Neuronal stem cell (in vitro differentiated cells): ENCODE results near the gene TRAF2.

Experiments used
- DNase-seq: peaks from one replicate; pipeline ENCODE4 v3.0.0-alpha.2; 2013; ENCODE audit warnings: low spot score
- H2AFZ ChIP-seq: one replicate; pipeline ENCODE4 v1.6.1; 2013; ENCODE audit warnings: mild to moderate bottlenecking, low read length, inconsistent platforms
- H2AK5ac ChIP-seq: 2 replicates; pipeline ENCODE4 v1.6.1; 2013; ENCODE audit warnings: low read depth, mild to moderate bottlenecking, inconsistent platforms, low read length, moderate library complexity, mixed read lengths
- H2BK120ac ChIP-seq: 2 replicates; pipeline ENCODE4 v1.6.1; 2013; ENCODE audit warnings: low read depth, mild to moderate bottlenecking, inconsistent platforms, low read length, moderate library complexity, mixed read lengths
- H2BK12ac ChIP-seq: one replicate; pipeline ENCODE4 v1.6.1; 2013; ENCODE audit warnings: low read length, inconsistent platforms
- H2BK15ac ChIP-seq: 2 replicates; pipeline ENCODE4 v1.6.1; 2013; ENCODE audit warnings: mild to moderate bottlenecking, low read length, inconsistent platforms, mixed read lengths
- H2BK5ac ChIP-seq: one replicate; pipeline ENCODE4 v1.6.1; 2013; ENCODE audit warnings: inconsistent platforms, mild to moderate bottlenecking, low read length, moderate library complexity
- H3K14ac ChIP-seq: one replicate; pipeline ENCODE4 v1.6.1; 2013; ENCODE audit warnings: low read length, inconsistent platforms
- H3K18ac ChIP-seq: 2 replicates; pipeline ENCODE4 v1.6.1; 2013; ENCODE audit warnings: low read length, inconsistent platforms
- H3K23ac ChIP-seq: 2 replicates; pipeline ENCODE4 v1.6.1; 2013; ENCODE audit warnings: low read depth, mild to moderate bottlenecking, mixed read lengths, low read length, inconsistent platforms; ENCODE audit not compliant: poor library complexity
- H3K27ac ChIP-seq: replicated peaks from 3 replicates; pipeline ENCODE4 v1.5.1; 2013; ENCODE audit warnings: low read length, inconsistent platforms
- H3K27me3 ChIP-seq, 3 experiments: 2 replicates each; pipeline ENCODE4 v1.6.1; 2013; ENCODE audit warnings: low read length in 3 of 3, mild to moderate bottlenecking in 2 of 3, inconsistent platforms in 1 of 3, low read depth in 1 of 3, mixed read lengths in 1 of 3, moderate library complexity in 1 of 3; ENCODE audit not compliant: control insufficient read depth in 3 of 3, insufficient read depth in 3 of 3
- H3K36me3 ChIP-seq, 2 donors: replicated peaks in 1 of 2; 2 replicates each; pipeline ENCODE4 v1.6.1; 2013; ENCODE audit warnings: low read length in 2 of 2; ENCODE audit not compliant: control insufficient read depth in 2 of 2, insufficient read depth in 2 of 2
- H3K4ac ChIP-seq: 2 replicates; pipeline ENCODE4 v1.6.1; 2013; ENCODE audit warnings: inconsistent platforms, mild to moderate bottlenecking, low read length, moderate library complexity
- H3K4me1 ChIP-seq, 2 donors: 1 replicate in 1 of 2; 2 replicates in 1 of 2; pipeline ENCODE4 v1.6.1; 2013; ENCODE audit warnings: low read length in 2 of 2, low read depth in 1 of 2; ENCODE audit not compliant: control insufficient read depth in 2 of 2, insufficient read depth in 1 of 2
- H3K4me2 ChIP-seq: one replicate; pipeline ENCODE4 v1.6.1; 2013; ENCODE audit warnings: mild to moderate bottlenecking, low read length, inconsistent platforms; ENCODE audit not compliant: insufficient read depth, poor library complexity, severe bottlenecking
- H3K4me3 ChIP-seq, 2 donors: 2 replicates each; pipeline ENCODE4 v1.5.1; 2013; ENCODE audit warnings: low read length in 2 of 2, mild to moderate bottlenecking in 2 of 2, inconsistent platforms in 1 of 2, moderate library complexity in 1 of 2
- H3K79me1 ChIP-seq: one replicate; pipeline ENCODE4 v1.6.1; 2013; ENCODE audit warnings: low read depth, mild to moderate bottlenecking, inconsistent platforms, low read length, moderate library complexity
- H3K9ac ChIP-seq: one replicate; pipeline ENCODE4 v1.6.1; 2013; ENCODE audit warnings: mild to moderate bottlenecking, low read depth, low read length, inconsistent platforms; ENCODE audit not compliant: poor library complexity
- H3K9me3 ChIP-seq, 2 donors: replicated peaks in 1 of 2; 2 replicates each; pipeline versions ENCODE3 to v1.6.1; 2013; ENCODE audit warnings: low read length in 2 of 2, mild to moderate bottlenecking in 2 of 2, inconsistent platforms in 1 of 2, low read depth in 1 of 2, mixed read lengths in 1 of 2, moderate library complexity in 1 of 2; ENCODE audit not compliant: control insufficient read depth in 2 of 2, insufficient read depth in 1 of 2
- H4K8ac ChIP-seq: one replicate; pipeline ENCODE4 v1.6.1; 2013; ENCODE audit warnings: low read depth, mild to moderate bottlenecking, inconsistent platforms, low read length, moderate library complexity
- H4K91ac ChIP-seq: one replicate; pipeline ENCODE4 v1.6.1; 2013; ENCODE audit warnings: low read length, low read depth, mild to moderate bottlenecking, inconsistent platforms; ENCODE audit not compliant: poor library complexity
- WGBS, 2 donors: extraction: QIAGEN DNeasy Blood & Tissue Kit; methylation state at CpG; one replicate each; pipeline ENCODE4 v1.1.7; 2013; ENCODE audit warnings: missing lambda C conversion rate in 2 of 2, mixed read lengths in 1 of 2; ENCODE audit not compliant: insufficient read length in 2 of 2, insufficient replicate concordance in 1 of 2; ENCODE audit errors: extremely low coverage in 2 of 2; 5-methylcytosine and 5-hydroxymethylcytosine counted together

Gene TRAF2

DNA sequence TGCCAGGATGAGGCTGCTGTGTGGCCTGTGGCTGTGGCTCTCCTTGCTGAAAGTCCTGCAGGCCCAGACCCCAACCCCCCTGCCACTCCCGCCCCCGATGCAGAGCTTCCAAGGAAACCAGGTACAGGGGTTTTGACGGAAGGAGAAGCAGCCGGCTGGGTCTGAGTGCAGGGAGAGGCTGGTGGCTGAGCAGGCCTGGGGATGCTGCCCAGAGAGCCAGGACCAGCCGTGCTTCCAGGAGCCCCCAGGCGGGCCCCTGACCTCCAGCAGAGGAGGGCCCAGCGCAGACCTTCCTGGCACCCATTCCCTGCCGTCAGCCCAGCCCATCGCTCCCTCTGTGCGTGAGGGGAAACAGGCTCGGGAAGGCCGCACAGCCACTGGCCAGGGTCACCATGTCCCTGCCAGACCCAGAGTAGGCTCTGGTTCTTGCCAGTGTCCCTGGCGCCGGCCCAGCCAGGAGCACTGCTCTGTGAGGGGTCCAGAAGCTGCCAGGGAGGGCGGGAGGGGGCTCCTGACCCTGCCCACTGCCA is 66.1 kb downstream of the TRAF2 start:
- no peak overlapping the region for H3K4ac ChIP-seq
- no peak overlapping the region for H3K4me3 ChIP-seq
- H3K4me2 ChIP-seq = no peak overlapping the region
- H3K9ac ChIP-seq = no peak overlapping the region
- H2BK12ac ChIP-seq = peak overlapping the region; percentile 84
- H3K27me3 ChIP-seq = peaks cover 0 to 13% (median 0%) of the 10 kb centered on the region in 3 experiments
- no peaks in the 10 kb centered on the region for H3K79me1 ChIP-seq
- peak overlapping the region; percentile 53 for H2AFZ ChIP-seq
- H3K9me3 ChIP-seq = no peaks in the 10 kb centered on the region
- peak overlapping the region; percentile 94 for H2BK120ac ChIP-seq
- peak overlapping the region; percentile 87 for H2BK5ac ChIP-seq
- no peaks in the 10 kb centered on the region for H3K36me3 ChIP-seq
- peak overlapping the region; percentile 81 for H2BK15ac ChIP-seq
- no peak overlapping the region for H4K8ac ChIP-seq
- no peak overlapping the region for H3K14ac ChIP-seq
- no peak overlapping the region for H3K27ac ChIP-seq
- no peak overlapping the region for H4K91ac ChIP-seq
- peak overlapping the region; percentile 87 for H3K18ac ChIP-seq
- peaks cover 11 to 16% of the 10 kb centered on the region in 2 donors for H3K4me1 ChIP-seq
- H3K23ac ChIP-seq = no peak overlapping the region
- H2AK5ac ChIP-seq = peak overlapping the region; percentile 82
- DNase-seq = no peak
- WGBS, 2 donors = no CpG with 5 or more reads among the region's 15 CpGs

DNA sequence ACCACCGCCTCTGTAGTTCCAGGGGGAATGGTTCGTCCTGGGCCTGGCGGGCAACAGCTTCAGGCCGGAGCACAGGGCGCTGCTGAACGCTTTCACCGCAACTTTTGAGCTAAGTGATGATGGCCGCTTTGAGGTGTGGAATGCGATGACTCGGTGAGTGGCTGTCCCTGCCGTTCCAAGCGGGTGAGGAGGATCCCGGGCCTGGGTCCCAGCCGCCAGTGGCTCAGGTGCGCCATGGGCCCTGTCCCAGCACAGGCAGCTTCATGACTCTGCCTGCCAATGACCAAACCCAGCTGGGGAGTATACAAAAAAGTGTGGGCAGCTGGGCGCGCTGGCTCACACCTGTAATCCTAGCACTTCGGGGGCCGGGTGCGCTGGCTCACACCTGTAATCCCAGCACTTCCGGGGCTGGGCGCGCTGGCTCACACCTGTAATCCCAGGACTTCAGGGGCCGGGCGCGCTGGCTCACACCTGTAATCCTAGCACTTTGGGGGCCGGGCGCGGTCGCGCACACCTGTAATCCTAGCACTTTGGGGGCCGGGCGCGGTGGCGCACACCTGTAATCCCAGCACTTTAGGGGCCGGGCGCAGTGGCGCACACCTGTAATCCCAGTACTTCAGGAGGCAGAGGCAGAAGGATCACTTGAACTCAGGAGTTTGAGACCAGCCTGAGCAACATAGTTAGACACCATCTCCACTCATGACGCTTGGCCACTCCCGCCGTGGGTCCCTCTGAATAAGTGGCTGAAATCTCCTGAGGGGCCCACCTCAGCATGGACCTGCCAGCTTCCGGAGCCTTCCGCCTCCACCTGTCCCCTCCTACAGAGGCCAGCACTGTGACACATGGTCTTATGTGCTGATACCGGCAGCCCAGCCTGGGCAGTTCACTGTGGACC is 66.8 kb downstream of the TRAF2 start:
- Histone ChIP-seq H3K27me3 (peaks cover 0 to 13% (median 0%) of the 10 kb centered on the region in 3 experiments), H2BK5ac (peak overlapping the region; percentile 87), H3K79me1 (no peaks in the 10 kb centered on the region), H4K8ac (no peak overlapping the region), H2BK12ac (peak overlapping the region; percentile 73), H3K14ac (no peak overlapping the region), H3K18ac (no peak overlapping the region), H3K4ac (no peak overlapping the region), H3K9me3 (no peaks in the 10 kb centered on the region), H4K91ac (no peak overlapping the region), H3K23ac (peak overlapping the region; percentile 43), H2BK15ac (peak overlapping the region; percentile 75), H3K36me3 (no peaks in the 10 kb centered on the region), H3K9ac (no peak overlapping the region), H2BK120ac (no peak overlapping the region), H2AFZ (no peak overlapping the region), H3K27ac (no peak overlapping the region), H3K4me2 (no peak overlapping the region), H3K4me1 (peaks cover 11 to 16% of the 10 kb centered on the region in 2 donors), H3K4me3 (no peak overlapping the region), H2AK5ac (peak overlapping the region; percentile 90)
- no CpG with 5 or more reads among the region's 44 CpGs for WGBS, 2 donors
- DNase-seq = no peak

DNA sequence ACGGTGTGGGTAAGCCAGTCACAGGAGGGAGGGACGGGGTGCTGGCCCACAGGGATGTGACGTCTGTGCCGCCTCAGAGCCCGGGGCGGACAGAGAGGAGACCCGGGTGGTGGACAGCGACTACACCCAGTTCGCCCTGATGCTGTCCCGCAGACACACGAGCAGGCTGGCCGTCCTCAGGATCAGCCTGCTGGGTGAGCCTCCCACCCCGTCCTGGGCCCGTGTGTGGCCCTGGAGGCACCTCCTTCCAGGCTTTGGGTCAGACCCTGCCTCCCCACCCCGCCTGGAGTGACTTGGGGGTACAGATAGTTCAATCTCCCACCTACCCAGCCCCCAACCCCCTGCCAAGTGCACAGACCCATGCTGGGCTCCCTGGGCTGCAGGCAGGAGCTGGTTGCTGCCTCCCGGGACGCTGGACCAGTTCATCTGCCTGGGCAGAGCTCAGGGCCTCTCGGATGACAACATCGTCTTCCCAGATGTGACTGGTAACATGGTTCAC is 67.5 kb downstream of the TRAF2 start:
- DNase-seq = no peak

More for the DNA sequence above, 67.5 kb downstream of the TRAF2 start:
- peak overlapping the region; percentile 38 for H3K18ac ChIP-seq
- no peak overlapping the region for H3K27ac ChIP-seq
- H3K14ac ChIP-seq = no peak overlapping the region
- H2BK120ac ChIP-seq = no peak overlapping the region
- no peak overlapping the region for H2AFZ ChIP-seq
- peak overlapping the region; percentile 90 for H2AK5ac ChIP-seq
- H3K23ac ChIP-seq = peak overlapping the region; percentile 43
- H2BK12ac ChIP-seq = peak overlapping the region; percentile 2
- H2BK5ac ChIP-seq = peak overlapping the region; percentile 87
- H4K91ac ChIP-seq = no peak overlapping the region
- H3K4me1 ChIP-seq = peaks cover 11 to 16% of the 10 kb centered on the region in 2 donors
- H3K9ac ChIP-seq = peak overlapping the region; percentile 3
- peaks cover 2% of the 10 kb centered on the region for H3K79me1 ChIP-seq
- no peaks in the 10 kb centered on the region for H3K9me3 ChIP-seq
- no peak overlapping the region for H3K4ac ChIP-seq
- no CpG with 5 or more reads among the region's 19 CpGs for WGBS, 2 donors
- peak overlapping the region; percentile 43 for H2BK15ac ChIP-seq
- no peaks in the 10 kb centered on the region for H3K36me3 ChIP-seq
- H3K4me3 ChIP-seq = peak overlapping the region in 1 of 2 donors; percentile 12
- H4K8ac ChIP-seq = no peak overlapping the region
- H3K27me3 ChIP-seq = peaks cover 0 to 13% (median 0%) of the 10 kb centered on the region in 3 experiments
- H3K4me2 ChIP-seq = no peak overlapping the region
